OCI-LY1 (cell line): Measurements from ENCODE around the gene LEFTY1.

Experiments
- EZH2 ChIP-seq: fragments of 200-600 bp; sonication (generic), shearing (Covaris generic); IDR thresholded peaks from 2 replicates; pipeline ENCODE4 v1.8.0; 2017; ENCODE audit warnings: borderline replicate concordance, mixed run types, mild to moderate bottlenecking, antibody characterized with exemption, low read length, moderate library complexity, mixed read lengths
- TF ChIP-seq, protein P1 (sequence below): fragments of 200-600 bp; sonication (generic), shearing (Covaris generic); IDR thresholded peaks from 2 replicates; pipeline ENCODE4 v1.5.1; 2017; ENCODE audit warnings: mild to moderate bottlenecking, antibody characterized with exemption, low read length, moderate library complexity, mixed read lengths

DNA sequence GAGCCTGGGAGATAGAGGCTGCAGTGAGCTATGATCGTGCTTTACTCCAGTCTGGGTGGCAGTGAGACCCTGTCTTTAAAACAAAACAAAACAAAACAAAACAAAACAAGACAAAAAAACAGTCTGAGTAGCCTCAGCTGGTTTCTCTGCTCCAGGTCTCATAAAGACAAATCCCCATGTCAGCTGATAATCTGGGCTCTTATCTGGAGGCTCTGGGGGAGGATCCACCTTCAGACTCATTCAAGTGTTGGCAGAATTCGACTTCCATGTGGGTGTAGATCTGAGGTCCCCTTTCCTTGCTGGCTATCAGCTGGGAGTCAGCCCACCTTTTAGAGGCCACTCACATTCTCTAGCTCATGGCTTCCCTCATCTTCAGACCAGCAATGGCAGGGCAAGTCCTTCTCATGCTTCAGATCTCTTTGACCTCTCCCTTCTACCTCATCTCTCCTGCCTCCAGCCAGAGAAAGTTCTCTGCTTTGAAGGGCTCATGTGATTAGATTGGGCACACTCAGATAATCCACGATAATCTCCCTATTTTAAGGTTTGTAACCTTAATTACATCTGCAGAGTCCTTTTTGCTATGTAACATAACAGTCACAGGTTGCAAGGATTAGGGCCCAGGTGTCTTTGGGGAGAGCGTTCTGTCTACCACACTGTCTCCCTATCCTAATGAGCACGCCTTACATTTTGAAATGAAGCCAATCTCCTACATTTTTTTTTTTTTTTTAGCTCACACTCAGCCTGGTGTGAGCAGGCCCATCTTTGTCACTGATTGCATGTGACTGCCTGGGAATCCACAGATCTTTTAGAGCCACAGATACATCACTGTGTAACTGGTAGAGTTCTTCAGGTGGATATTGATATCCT is 42.6 kb upstream of the LEFTY1 start:
- TF ChIP-seq, protein P1, sequence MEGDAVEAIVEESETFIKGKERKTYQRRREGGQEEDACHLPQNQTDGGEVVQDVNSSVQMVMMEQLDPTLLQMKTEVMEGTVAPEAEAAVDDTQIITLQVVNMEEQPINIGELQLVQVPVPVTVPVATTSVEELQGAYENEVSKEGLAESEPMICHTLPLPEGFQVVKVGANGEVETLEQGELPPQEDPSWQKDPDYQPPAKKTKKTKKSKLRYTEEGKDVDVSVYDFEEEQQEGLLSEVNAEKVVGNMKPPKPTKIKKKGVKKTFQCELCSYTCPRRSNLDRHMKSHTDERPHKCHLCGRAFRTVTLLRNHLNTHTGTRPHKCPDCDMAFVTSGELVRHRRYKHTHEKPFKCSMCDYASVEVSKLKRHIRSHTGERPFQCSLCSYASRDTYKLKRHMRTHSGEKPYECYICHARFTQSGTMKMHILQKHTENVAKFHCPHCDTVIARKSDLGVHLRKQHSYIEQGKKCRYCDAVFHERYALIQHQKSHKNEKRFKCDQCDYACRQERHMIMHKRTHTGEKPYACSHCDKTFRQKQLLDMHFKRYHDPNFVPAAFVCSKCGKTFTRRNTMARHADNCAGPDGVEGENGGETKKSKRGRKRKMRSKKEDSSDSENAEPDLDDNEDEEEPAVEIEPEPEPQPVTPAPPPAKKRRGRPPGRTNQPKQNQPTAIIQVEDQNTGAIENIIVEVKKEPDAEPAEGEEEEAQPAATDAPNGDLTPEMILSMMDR: no peak
- no peak for TF ChIP-seq EZH2
